ENCODE measurements around the gene ZNF786.
"Not testable (repeated sequence)": the region's sequence is repeated elsewhere in the genome, so short reads cannot be mapped to it uniquely, and the experiment has no call there.

ZNF786 gene

DNA sequence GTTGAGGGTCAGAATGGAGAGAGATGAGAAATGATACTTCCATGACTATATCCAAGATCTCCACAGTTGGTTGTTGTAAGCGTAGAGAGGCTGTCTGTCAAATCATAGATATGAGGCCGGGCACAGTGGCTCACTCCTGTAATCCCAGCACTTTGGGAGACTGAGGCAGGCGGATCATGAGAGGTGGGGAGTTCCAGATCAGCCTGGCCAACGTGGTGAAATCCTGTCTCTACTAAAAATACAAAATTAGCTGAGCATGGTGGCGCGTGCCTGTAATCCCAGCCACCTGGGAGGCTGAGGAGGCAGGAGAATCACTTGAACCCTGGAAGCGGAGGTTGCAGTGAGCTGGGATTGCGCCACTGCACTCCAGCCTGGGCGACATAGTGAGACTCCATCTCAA, 60.1 kb downstream of the ZNF786 start:
- peaks cover 0 to 12% of the 10 kb centered on the region in 2 donors for H3K36me3 ChIP-seq (replicated peaks in 1 of 2; ENCODE audit: control insufficient read depth in 2 of 2, insufficient read depth in 2 of 2, low read length in 2 of 2)
- H3K27me3 ChIP-seq (ENCODE audit: control insufficient read depth in 3 of 3, insufficient read depth in 3 of 3, low read depth in 1 of 3, low read length in 3 of 3); DNase-seq (ENCODE audit: low spot score); H3K27ac ChIP-seq (replicated peaks; ENCODE audit: low read length); H3K23ac ChIP-seq (ENCODE audit: low read depth, low read length, poor library complexity); H2BK120ac ChIP-seq (ENCODE audit: low read depth, low read length); H2AK5ac ChIP-seq (ENCODE audit: low read depth, low read length); H3K79me1 ChIP-seq (ENCODE audit: low read depth, low read length); H2AFZ ChIP-seq (ENCODE audit: low read length); H3K4me1 ChIP-seq (ENCODE audit: control insufficient read depth in 2 of 2, insufficient read depth in 1 of 2, low read depth in 1 of 2, low read length in 2 of 2); H3K4ac ChIP-seq (ENCODE audit: low read length); H2BK5ac ChIP-seq (ENCODE audit: low read length); H3K9me3 ChIP-seq (replicated peaks in 1 of 2; ENCODE audit: control insufficient read depth in 2 of 2, insufficient read depth in 1 of 2, low read depth in 1 of 2, low read length in 2 of 2); H3K9ac ChIP-seq (ENCODE audit: low read depth, low read length, poor library complexity); H3K14ac ChIP-seq (ENCODE audit: low read length); H2BK12ac ChIP-seq (ENCODE audit: low read length); H3K4me2 ChIP-seq (ENCODE audit: insufficient read depth, low read length, poor library complexity, severe bottlenecking); H3K18ac ChIP-seq (ENCODE audit: low read length); H3K4me3 ChIP-seq (ENCODE audit: low read length in 2 of 2); H4K8ac ChIP-seq (ENCODE audit: low read depth, low read length); H4K91ac ChIP-seq (ENCODE audit: low read depth, low read length, poor library complexity); H2BK15ac ChIP-seq (ENCODE audit: low read length): not testable (repeated sequence)
- WGBS, 2 donors (ENCODE audit: extremely low coverage in 2 of 2, insufficient read length in 2 of 2, insufficient replicate concordance in 1 of 2): no CpG with 5 or more reads among the region's 9 CpGs

DNA sequence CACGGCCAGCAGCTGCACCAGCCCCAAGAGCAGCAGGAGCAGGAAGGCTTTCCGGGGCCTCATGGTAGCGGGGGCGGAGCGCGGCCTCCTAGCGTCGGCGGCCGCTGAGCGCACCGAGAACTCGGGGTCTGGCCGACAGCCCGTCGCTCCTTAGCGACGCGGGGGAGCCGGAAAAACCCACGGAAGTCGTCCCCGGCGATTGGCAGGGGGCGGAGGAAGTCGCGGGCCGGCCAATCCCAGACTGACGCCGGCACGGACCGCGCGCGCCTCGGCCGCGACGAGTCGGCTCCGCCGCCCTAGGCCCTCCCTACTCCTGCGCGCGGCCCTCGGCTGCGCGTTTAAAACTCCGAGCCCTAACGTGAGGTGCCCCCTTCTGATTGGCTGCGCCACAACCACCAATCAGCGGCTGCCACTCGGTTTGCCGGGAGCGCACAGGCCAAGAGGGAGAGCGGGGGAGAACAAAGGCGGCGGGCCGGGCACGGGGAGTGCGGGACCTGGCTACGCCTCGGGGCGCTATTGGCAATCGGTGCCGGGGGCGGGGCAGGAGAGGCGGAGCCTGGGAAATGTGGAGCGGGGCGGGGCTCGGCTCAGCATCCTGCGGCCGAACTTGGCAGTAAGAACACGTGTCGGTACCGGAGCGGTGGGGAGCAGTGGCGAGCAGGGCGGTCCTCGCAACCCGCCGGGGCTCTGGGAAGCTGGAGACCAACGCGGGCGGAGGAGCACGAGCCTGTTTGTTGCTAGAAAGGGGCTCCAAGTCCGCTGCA, 62.0 kb downstream of the ZNF786 start, which contains the start of gene PDIA4:
TSS of gene PDIA4 (minus strand) at position 160 of the 764 bp plus-strand sequence. CDS start at position 63, 97 bp downstream.
- peak within 1 kb of the TSS; percentile 95 for H3K27ac ChIP-seq (replicated peaks; ENCODE audit: low read length)
- peak within 1 kb of the TSS; percentile 66 for H2BK5ac ChIP-seq (ENCODE audit: low read length)
- peak within 1 kb of the TSS; percentile 80 for H3K4me2 ChIP-seq (ENCODE audit: insufficient read depth, low read length, poor library complexity, severe bottlenecking)
- H3K23ac ChIP-seq (ENCODE audit: low read depth, low read length, poor library complexity): peak within 1 kb of the TSS; percentile 98
- peak within 1 kb of the TSS; percentile 81 for H2AK5ac ChIP-seq (ENCODE audit: low read depth, low read length)
- H3K14ac ChIP-seq (ENCODE audit: low read length): peak within 1 kb of the TSS; percentile 99
- H3K9me3 ChIP-seq (replicated peaks in 1 of 2; ENCODE audit: control insufficient read depth in 2 of 2, insufficient read depth in 1 of 2, low read depth in 1 of 2, low read length in 2 of 2): no peaks in the 10 kb centered on the region
- H2BK15ac ChIP-seq (ENCODE audit: low read length): peak within 1 kb of the TSS; percentile 94
- no peak within 1 kb of the TSS for H3K4ac ChIP-seq (ENCODE audit: low read length)
- H3K27me3 ChIP-seq (ENCODE audit: control insufficient read depth in 3 of 3, insufficient read depth in 3 of 3, low read depth in 1 of 3, low read length in 3 of 3): no peaks in the 10 kb centered on the region
- H4K8ac ChIP-seq (ENCODE audit: low read depth, low read length): no peak within 1 kb of the TSS
- H3K36me3 ChIP-seq (replicated peaks in 1 of 2; ENCODE audit: control insufficient read depth in 2 of 2, insufficient read depth in 2 of 2, low read length in 2 of 2): peaks cover 3 to 26% of the 10 kb centered on the region in 2 donors
- H3K18ac ChIP-seq (ENCODE audit: low read length): peak within 1 kb of the TSS; percentile 99
- no peak within 1 kb of the TSS for H2BK12ac ChIP-seq (ENCODE audit: low read length)
- no peak within 1 kb of the TSS for H4K91ac ChIP-seq (ENCODE audit: low read depth, low read length, poor library complexity)
- peak within 1 kb of the TSS; percentile 86 to 92 for H3K4me3 ChIP-seq (ENCODE audit: low read length in 2 of 2)
- H2BK120ac ChIP-seq (ENCODE audit: low read depth, low read length): no peak within 1 kb of the TSS
- peaks cover 3% of the 10 kb centered on the region for H3K79me1 ChIP-seq (ENCODE audit: low read depth, low read length)
- DNase-seq (ENCODE audit: low spot score): peak; percentile 99
- no CpG with 5 or more reads among the region's 87 CpGs for WGBS, 2 donors (ENCODE audit: extremely low coverage in 2 of 2, insufficient read length in 2 of 2, insufficient replicate concordance in 1 of 2)
- peak within 1 kb of the TSS; percentile 91 for H2AFZ ChIP-seq (ENCODE audit: low read length)
- peaks cover 5 to 6% of the 10 kb centered on the region in 2 donors for H3K4me1 ChIP-seq (ENCODE audit: control insufficient read depth in 2 of 2, insufficient read depth in 1 of 2, low read depth in 1 of 2, low read length in 2 of 2)
- peak within 1 kb of the TSS; percentile 100 for H3K9ac ChIP-seq (ENCODE audit: low read depth, low read length, poor library complexity)

- no peak overlapping the region for H4K91ac ChIP-seq (ENCODE audit: low read depth, low read length, poor library complexity)
- H3K9me3 ChIP-seq (replicated peaks in 1 of 2; ENCODE audit: control insufficient read depth in 2 of 2, insufficient read depth in 1 of 2, low read depth in 1 of 2, low read length in 2 of 2): no peaks in the 10 kb centered on the region
- peak overlapping the region; percentile 66 for H2BK5ac ChIP-seq (ENCODE audit: low read length)
- no peak overlapping the region for H2BK12ac ChIP-seq (ENCODE audit: low read length)
- peak overlapping the region; percentile 81 for H2AK5ac ChIP-seq (ENCODE audit: low read depth, low read length)
- no peak overlapping the region for H2BK120ac ChIP-seq (ENCODE audit: low read depth, low read length)
- H3K36me3 ChIP-seq (replicated peaks in 1 of 2; ENCODE audit: control insufficient read depth in 2 of 2, insufficient read depth in 2 of 2, low read length in 2 of 2): peaks cover 3 to 33% of the 10 kb centered on the region in 2 donors
- H3K27ac ChIP-seq (replicated peaks; ENCODE audit: low read length): peak overlapping the region; percentile 95
- peak overlapping the region; percentile 94 for H2BK15ac ChIP-seq (ENCODE audit: low read length)
- H3K4me2 ChIP-seq (ENCODE audit: insufficient read depth, low read length, poor library complexity, severe bottlenecking): peak overlapping the region; percentile 71
- H4K8ac ChIP-seq (ENCODE audit: low read depth, low read length): no peak overlapping the region
- H3K27me3 ChIP-seq (ENCODE audit: control insufficient read depth in 3 of 3, insufficient read depth in 3 of 3, low read depth in 1 of 3, low read length in 3 of 3): no peaks in the 10 kb centered on the region
- peak overlapping the region; percentile 100 for H3K9ac ChIP-seq (ENCODE audit: low read depth, low read length, poor library complexity)
- H3K4ac ChIP-seq (ENCODE audit: low read length): no peak overlapping the region
- peak overlapping the region; percentile 99 for H3K14ac ChIP-seq (ENCODE audit: low read length)
- peak overlapping the region; percentile 99 for H3K18ac ChIP-seq (ENCODE audit: low read length)
- H3K23ac ChIP-seq (ENCODE audit: low read depth, low read length, poor library complexity): peak overlapping the region; percentile 98
- peaks cover 5 to 7% of the 10 kb centered on the region in 2 donors for H3K4me1 ChIP-seq (ENCODE audit: control insufficient read depth in 2 of 2, insufficient read depth in 1 of 2, low read depth in 1 of 2, low read length in 2 of 2)
- H3K79me1 ChIP-seq (ENCODE audit: low read depth, low read length): peaks cover 3% of the 10 kb centered on the region
- peak; percentile 6 for DNase-seq (ENCODE audit: low spot score)
- H3K4me3 ChIP-seq (ENCODE audit: low read length in 2 of 2): peak overlapping the region; percentile 86 to 92
- peak overlapping the region; percentile 91 for H2AFZ ChIP-seq (ENCODE audit: low read length)
- no CpG with 5 or more reads among the region's 43 CpGs for WGBS, 2 donors (ENCODE audit: extremely low coverage in 2 of 2, insufficient read length in 2 of 2, insufficient replicate concordance in 1 of 2)
Measured at GRCh38 chr7:149027611-149028345, 62.7 kb downstream of the ZNF786 start.

- peaks cover 3% of the 10 kb centered on the region for H3K79me1 ChIP-seq (ENCODE audit: low read depth, low read length)
- no peak overlapping the region for H3K14ac ChIP-seq (ENCODE audit: low read length)
- H2AK5ac ChIP-seq (ENCODE audit: low read depth, low read length): no peak overlapping the region
- H3K27me3 ChIP-seq (ENCODE audit: control insufficient read depth in 3 of 3, insufficient read depth in 3 of 3, low read depth in 1 of 3, low read length in 3 of 3): no peaks in the 10 kb centered on the region
- no CpG with 5 or more reads among the region's 10 CpGs for WGBS, 2 donors (ENCODE audit: extremely low coverage in 2 of 2, insufficient read length in 2 of 2, insufficient replicate concordance in 1 of 2)
- H2BK120ac ChIP-seq (ENCODE audit: low read depth, low read length): no peak overlapping the region
- H3K4ac ChIP-seq (ENCODE audit: low read length): no peak overlapping the region
- DNase-seq (ENCODE audit: low spot score): no peak
- no peak overlapping the region for H4K8ac ChIP-seq (ENCODE audit: low read depth, low read length)
- no peak overlapping the region for H3K23ac ChIP-seq (ENCODE audit: low read depth, low read length, poor library complexity)
- H2BK15ac ChIP-seq (ENCODE audit: low read length): no peak overlapping the region
- no peak overlapping the region for H3K27ac ChIP-seq (replicated peaks; ENCODE audit: low read length)
- no peak overlapping the region for H3K9ac ChIP-seq (ENCODE audit: low read depth, low read length, poor library complexity)
- H2BK12ac ChIP-seq (ENCODE audit: low read length): no peak overlapping the region
- H2BK5ac ChIP-seq (ENCODE audit: low read length): no peak overlapping the region
- no peak overlapping the region for H2AFZ ChIP-seq (ENCODE audit: low read length)
- peaks cover 5 to 8% of the 10 kb centered on the region in 2 donors for H3K4me1 ChIP-seq (ENCODE audit: control insufficient read depth in 2 of 2, insufficient read depth in 1 of 2, low read depth in 1 of 2, low read length in 2 of 2)
- no peak overlapping the region for H3K18ac ChIP-seq (ENCODE audit: low read length)
- H4K91ac ChIP-seq (ENCODE audit: low read depth, low read length, poor library complexity): no peak overlapping the region
- H3K4me2 ChIP-seq (ENCODE audit: insufficient read depth, low read length, poor library complexity, severe bottlenecking): peak overlapping the region; percentile 40
- peak overlapping the region in 1 of 2 donors; percentile 86 for H3K4me3 ChIP-seq (ENCODE audit: low read length in 2 of 2)
- H3K36me3 ChIP-seq (replicated peaks in 1 of 2; ENCODE audit: control insufficient read depth in 2 of 2, insufficient read depth in 2 of 2, low read length in 2 of 2): peaks cover 3 to 41% of the 10 kb centered on the region in 2 donors
- H3K9me3 ChIP-seq (replicated peaks in 1 of 2; ENCODE audit: control insufficient read depth in 2 of 2, insufficient read depth in 1 of 2, low read depth in 1 of 2, low read length in 2 of 2): no peaks in the 10 kb centered on the region
Measured at GRCh38 chr7:149027055-149027454, 63.5 kb downstream of the ZNF786 start.
